CD4-positive, alpha-beta T cell treated with Interleukin-6 for 4 hours (primary cell): ENCODE data around the gene MRPL36.
A peak's percentile ranks its signal among the peaks of the same experiment; 100 is the strongest.
"Not testable (repeated sequence)": the region's sequence is repeated elsewhere in the genome, so short reads cannot be mapped to it uniquely, and the experiment has no call there.

ENCODE experiments used
- DNase-seq: peaks from one replicate; pipeline ENCODE4 v3.0.0-alpha.2; 2020; ENCODE audit warnings: mixed read lengths

MRPL36 gene

GRCh38 chr5:1831677-1832313, 32.2 kb upstream of the MRPL36 start:
- no peak for DNase-seq

- DNase-seq, result no peak
Observed at GRCh38 chr5:1831257-1831656, 31.6 kb upstream of the MRPL36 start.

GRCh38 chr5:1830571-1831228, 31.1 kb upstream of the MRPL36 start:
- no peak for DNase-seq

- peak; percentile 46 for DNase-seq
Observed at GRCh38 chr5:1827886-1828397, 28.3 kb upstream of the MRPL36 start.

DNA sequence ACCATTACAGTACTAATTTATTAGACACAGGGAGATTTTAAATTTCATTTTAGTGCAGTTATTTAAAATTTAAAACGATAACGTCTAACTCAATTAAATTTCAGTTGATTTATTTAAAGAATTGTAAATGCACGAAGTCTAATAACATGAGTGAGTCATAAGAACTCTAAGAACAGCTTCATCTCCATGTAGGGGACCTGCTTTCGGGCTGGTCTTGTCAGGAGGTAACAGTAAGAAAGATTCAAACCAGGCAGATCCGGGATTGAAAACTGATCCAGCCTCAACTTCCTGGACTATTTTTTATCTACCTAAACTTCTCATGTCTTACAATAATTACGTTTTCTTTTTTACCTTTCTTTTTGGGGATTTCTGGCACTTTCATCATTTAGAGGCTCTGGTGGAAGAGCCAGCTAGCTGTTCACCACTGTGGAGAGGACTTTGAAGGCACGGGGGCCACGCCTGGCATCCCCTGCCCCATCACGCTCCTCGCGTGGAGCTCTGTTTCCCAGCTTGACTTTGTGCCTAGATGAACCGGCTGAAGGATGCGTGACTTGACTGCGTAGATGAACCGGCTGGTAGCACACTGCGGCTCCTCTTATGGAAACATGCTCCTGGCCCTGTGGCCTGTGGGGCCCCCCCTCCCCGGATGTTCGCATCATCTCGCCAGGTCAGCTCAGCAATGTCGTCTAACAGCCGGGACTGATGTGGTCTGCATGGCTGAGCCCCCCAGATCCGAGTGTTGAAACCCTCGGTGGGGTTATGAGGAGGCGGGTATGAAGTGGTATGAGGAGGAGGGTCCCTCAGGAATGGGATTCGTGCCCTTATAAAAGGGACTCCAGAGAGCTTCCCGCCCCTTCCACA, 27.6 kb upstream of the MRPL36 start:
- DNase-seq, result no peak

GRCh38 chr5:1826235-1826980, 26.8 kb upstream of the MRPL36 start:
- no peak for DNase-seq

DNA sequence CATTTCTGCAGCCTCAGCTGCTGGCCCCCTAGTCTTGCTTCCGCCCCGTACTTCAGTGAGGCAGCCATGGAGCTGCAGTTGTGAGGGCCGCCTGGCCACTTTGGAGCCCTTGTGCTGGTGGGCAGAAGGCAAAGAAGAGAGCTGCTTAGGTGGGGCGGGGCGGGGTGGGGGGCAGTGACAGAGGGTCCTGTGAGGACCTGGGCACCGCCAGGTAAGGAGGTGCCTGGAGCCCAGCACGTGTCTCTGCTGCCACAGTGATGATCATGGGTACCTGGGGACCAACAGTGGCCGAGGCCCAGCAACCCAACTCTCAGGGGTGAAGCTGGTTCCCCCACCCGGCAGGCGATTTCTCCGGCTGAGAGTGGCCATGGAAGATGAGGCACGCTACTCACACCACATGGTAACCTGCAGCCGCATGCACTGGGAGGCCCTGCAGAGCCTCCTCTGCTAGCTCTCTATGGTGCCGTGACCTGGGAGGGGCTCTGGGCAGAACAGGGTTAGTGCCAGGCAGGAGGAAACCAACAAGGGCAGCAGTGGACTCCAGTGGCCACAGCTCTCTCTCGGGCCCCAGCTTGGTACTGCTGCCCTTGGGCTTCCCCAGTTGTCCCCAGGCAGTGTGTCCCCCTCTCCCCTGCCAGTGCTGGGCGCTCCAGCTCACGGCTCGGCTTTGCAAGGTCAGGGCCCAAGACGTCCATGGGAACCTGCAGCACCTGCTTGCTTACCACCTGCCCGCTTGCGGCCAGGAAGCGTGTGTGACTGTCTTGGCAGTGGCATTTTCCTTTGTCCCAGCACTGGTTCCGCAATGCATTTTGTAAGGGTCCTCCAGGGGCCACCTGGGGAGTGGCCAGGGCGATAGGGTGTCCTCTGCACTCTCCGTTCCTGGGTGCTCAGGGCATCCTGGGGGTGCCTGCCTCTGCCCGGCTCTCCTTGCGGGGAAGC, 25.5 kb upstream of the MRPL36 start:
- no peak for DNase-seq

DNA sequence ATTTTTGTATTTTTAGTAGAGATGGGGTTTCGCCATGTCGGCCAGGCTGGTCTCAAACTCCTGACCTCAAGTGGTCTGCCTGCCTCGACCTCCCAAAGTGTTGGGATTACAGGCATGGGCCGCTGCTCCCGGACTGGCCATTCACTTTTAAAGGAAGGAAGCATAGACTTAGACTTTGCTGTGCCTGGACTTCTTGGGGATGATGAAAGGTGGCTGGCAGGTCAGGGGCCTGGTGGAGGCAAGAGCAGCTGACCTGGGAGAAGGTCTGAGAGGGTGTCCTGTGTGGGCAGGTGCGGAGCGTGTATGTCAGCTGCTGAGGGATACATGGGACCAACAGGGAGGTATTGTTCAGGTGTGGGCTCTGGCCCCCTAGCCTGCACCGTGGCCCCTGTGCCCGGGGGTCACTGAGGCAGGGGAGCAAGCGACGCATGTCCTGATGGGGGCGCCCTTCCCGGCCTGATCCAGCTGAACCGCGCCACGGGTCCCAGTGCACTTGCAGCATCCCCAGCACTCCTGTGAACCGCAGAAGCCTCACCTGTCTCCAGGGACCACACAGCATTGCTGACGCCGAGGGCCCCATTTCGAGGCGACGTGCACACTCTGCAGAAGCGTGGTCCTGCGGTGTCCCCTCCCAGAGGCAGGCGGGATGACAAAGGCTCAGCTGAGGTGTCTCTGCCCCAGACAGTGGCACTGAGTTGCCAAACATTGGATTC, 24.6 kb upstream of the MRPL36 start:
- DNase-seq, result no peak

DNA sequence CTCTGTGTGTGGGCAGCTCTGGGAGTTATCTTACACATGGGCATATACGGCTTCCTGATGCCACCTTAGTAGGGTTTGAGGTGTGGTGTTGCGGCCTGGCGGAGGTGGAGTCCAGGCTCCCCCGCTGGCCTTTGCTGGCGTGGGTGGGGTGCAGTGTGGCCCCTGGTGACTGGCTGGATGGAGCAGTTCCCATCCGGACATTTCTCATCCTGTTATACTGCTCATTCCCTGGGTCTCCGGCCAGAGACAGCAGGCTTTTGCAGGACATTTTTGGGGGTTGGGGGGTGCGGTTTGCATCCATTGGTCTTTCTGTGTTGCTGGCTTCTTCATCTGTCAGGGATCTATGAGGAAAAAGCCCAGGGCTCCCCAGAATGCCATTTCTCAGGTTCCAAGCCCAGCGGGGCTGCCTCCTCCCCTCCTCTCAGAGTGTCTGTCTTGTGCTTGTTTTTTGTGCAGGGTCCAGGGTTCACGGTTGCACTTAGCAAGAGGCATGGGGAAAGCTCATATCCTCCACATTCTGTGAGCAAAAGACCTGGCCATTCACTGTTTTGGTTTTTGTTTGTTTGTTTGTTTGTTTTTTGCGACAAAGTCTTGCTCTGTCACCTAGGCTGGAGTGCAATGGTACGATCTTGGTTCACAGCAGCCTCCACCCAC, 23.9 kb upstream of the MRPL36 start:
- no peak for DNase-seq

- DNase-seq, result no peak
Observed at GRCh38 chr5:1821862-1822261, 22.2 kb upstream of the MRPL36 start.

DNA sequence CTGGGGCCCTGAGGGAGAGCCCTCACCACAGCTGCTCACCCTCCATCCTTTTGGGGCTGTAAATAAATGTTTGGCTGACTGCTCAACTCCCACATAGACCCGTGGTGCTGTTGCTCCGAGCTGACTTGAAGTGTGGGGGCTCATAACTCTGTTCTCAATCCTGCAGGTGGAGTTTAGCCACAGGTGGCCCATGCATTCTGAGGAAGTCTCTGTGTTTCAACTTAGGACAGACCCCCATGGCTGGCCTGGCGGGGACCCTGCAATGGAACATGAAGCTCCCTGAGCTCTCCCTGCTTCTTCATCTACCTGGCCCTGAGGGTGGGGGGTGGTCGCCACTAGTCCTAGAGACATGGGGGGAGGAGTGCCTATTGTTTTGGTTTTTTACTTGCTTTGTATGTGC, 21.3 kb upstream of the MRPL36 start:
- DNase-seq, result no peak

DNA sequence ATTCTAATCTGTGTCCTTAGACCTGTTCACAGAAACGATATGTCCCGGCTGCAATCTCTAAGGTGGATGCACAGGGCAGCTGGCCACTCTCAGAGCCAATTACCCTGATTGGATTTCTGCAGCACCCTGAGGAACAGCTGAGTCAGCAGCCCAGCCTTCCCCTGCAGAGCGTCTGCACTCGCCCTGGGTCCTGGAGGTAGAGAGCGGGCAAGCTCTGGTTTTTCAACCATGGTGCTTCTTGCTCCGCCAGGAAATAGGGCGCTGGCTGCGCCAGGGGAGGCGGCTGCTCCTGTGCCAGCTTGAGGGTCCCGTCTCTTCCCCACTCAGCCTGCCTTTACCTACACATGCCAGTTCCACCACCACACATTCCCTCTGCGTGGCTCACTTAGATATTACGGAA, 20.7 kb upstream of the MRPL36 start:
- no peak for DNase-seq

DNA sequence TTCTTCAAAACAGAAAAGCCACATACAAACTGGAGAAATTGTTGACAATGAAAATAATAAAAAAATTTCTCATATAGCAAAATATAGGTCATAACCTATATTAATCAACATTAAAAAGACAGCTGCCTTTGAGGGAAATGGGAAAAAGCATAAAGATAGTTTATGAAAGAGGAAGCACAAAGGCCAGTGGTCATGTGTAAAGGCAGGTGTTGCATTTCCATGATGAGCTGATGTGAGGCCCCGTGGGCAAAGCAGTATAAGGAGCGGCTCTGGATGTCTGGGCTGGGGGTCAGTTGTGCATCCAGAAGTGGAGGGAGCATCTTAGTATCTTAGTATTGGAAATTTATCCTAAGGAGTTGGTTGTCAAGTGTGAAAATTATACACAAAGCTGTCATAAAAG, 19.8 kb upstream of the MRPL36 start:
- DNase-seq, result no peak

GRCh38 chr5:1818784-1819183, 19.1 kb upstream of the MRPL36 start:
- no peak for DNase-seq

GRCh38 chr5:1817261-1818043, 17.8 kb upstream of the MRPL36 start:
- DNase-seq, result no peak

DNA sequence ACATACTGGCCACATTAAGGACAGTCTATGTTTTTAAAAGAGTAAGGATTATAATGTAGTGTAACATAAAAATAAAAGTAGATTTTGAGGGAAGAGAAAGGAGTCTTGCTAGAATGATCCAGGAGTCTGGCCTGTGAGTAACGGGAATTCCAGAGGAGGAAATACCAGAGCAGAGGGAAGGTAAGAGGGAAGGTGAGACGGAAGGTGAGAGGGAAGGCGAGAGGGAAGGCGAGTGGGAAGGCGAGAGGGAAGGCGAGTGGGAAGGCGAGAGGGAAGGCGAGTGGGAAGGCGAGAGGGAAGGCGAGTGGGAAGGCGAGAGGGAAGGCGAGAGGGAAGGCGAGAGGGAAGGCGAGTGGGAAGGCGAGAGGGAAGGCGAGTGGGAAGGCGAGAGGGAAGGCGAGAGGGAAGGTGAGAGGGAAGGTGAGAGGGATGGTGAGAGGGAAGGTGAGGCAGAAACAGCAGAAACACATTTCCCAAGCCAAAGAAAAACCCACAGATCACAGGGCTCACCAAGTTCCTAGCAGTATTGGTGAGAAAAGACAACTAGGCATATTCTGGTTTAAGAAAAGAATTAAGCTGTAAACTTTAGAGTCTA, 17.0 kb upstream of the MRPL36 start:
- not testable (repeated sequence) for DNase-seq

GRCh38 chr5:1815881-1816292, 16.2 kb upstream of the MRPL36 start:
- DNase-seq, result no peak

DNA sequence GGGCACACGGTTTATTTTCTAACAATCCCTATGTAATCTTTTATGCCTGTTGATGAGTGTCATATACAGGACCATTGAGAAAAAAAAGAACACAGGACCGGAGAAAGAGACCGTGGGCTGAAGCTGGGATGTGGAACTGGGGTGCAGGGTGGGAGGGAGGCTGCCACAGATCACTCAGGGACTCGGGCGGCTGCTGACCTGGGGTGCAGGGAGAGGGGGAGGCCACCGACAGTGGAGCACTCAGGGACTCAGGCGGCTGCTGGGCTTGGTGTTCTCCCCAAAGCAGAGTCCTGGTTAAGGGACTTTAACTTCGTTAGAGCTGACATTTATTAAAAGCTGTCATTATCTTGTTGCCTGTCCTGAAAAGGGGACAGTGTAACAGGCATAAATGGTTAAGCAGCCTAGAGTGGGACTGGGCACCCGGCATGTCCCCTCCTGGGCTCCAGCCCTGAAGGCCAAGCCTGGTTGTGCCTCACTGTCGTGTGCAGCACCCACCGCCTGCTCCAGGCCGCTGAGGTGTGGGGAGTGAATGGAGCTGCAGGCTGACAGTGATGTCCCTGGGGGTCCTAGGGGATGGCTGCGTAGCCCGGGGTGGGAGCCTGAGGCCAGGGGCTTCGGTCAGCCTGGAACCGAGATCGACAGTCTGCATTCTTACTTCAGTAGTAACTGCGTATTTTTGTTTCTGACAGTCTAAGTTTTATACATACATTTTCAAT, 15.6 kb upstream of the MRPL36 start:
- no peak for DNase-seq
